ENCODE measurements around the gene TTC36. TPM values are rescaled to one million over a fixed set of nuclear protein-coding genes. Genes with fewer than 3 reads are reported as not detected.

Gene TTC36, protein sequence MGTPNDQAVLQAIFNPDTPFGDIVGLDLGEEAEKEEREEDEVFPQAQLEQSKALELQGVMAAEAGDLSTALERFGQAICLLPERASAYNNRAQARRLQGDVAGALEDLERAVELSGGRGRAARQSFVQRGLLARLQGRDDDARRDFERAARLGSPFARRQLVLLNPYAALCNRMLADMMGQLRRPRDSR
- 1.1 and 1.7 TPM in 2 replicates for total RNA-seq

DNA sequence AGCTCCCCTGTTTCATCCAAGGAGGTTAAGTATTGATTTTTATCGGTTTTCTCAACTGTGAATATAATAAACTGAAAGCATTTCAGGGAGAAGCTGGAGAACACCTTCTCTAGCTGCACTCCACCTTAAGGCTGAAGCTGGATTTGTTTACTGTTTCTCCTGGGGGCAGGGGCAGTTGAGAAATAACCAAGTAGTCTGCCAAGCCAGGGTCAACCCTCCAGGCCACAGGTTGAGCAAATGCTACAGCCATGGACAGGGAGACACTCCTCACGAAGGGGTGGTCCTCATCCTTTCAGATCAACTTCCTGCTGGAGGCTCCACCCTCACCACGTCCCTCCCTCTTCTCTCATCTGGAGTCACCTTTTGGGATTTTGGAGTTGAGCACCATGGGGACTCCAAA lies at the start of gene TTC36:
TTC36 (plus strand) TSS at position 366 of the 400 bp plus-strand sequence; CDS start at position 387, 21 bp downstream.

DNA sequence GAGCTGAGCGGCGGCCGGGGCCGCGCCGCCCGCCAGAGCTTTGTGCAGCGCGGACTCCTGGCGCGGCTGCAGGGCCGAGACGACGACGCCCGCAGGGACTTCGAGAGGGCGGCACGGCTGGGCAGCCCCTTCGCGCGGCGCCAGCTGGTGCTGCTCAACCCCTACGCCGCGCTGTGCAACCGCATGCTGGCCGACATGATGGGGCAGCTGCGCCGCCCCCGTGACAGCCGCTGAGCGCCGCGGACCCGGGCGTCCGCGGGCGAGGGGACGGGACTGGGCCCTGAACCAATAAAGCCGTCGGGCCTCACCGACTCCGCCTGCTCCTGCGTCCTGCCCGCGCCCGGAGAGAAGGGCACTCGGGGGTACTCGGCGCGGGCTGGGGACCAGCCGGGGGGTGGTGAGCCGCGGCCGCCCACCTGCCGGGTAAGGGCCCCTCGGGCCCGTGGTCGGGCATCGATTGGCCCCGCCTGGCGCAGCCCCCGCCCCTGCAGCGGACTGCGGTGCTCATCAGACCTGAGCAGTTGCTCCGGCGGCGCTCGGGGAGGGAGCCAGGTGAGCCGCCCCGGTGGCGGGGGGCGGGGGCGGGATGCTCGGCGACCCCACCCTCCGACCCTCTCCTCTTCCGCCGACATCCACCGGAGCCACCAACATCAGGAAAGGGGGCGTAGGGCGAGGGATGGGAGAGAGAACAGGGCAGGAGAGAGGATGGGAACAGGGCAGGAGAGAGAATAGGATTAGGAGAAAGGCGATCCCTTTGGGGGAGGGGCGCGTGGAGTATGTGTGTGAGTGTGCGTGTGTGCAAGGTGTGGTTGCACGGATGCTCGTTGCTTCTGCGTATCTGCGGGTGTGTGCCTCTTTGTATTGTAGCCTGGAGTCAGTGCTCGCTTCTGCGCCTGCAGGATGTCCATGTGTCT lies 3.7 kb downstream of the TTC36 start, which contains the start of gene TMEM25:
TMEM25 (plus strand) TSS at position 510 of the 914 bp plus-strand sequence. CDS start 610 bp downstream, outside the sequence.

DNA sequence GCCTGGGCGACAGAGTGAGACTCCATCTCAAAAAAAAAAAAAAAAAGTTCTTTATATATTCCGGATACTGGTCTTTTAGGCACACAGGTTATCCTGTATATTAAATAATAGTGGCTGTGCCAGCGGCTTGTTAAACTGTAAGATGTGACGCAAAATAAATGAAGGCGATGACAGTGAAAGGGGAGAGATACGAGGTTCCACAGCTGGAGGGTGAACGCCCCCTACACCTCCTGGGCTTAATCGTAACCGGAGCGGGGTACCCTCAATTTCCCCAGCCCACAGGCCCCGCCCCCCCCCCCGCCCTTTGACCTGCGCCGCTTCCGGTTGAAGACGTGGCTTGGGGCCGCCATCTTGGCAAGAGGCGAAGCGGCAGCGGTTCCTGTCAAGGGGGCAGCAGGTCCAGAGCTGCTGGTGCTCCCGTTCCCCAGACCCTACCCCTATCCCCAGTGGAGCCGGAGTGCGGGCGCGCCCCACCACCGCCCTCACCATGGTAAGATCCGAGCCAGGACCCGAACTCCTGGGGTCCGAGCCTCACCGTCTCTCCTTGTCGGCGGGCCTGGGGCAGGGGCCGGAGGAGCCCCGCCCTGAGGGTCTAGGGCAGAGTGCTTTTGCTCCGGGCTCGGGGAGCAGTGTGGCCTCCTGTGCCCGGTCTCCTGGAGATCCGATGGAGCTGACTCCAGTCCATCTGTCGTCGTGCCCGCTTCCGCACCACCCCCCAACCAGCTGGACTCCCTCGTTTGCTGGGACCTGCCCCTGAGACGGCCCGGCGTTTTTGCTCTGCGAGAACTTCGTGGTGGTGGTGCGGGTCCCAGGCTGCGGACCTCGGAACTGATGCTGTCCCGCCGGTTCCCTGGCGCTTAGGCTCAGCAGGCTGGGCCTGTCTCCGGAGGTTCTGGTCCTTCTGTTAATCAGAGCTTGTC lies 45.0 kb downstream of the TTC36 start, which contains the start of gene ARCN1:
ARCN1 (plus strand) TSS at position 349 of the 920 bp plus-strand sequence; CDS start at position 488, 139 bp downstream.

Other genes with a start within 250 kb of the TTC36 start
- gene CD3E, start 222.7 kb upstream of the TTC36 start, total RNA-seq, result not detected in 2 replicates
- not detected in 2 replicates for gene CD3D, start 184.8 kb upstream of the TTC36 start, total RNA-seq
- gene CD3G, start 183.1 kb upstream of the TTC36 start, total RNA-seq, result not detected in 2 replicates
- gene UBE4A, start 167.9 kb upstream of the TTC36 start, total RNA-seq, result 22.6 and 23.1 TPM in 2 replicates
- 40.5 and 54.1 TPM in 2 replicates for gene ATP5MG, start 125.9 kb upstream of the TTC36 start, total RNA-seq
- 15.2 and 17.1 TPM in 2 replicates for gene KMT2A, start 91.0 kb upstream of the TTC36 start, total RNA-seq
- gene TMEM25, start 3.7 kb downstream of the TTC36 start, total RNA-seq, result 38.3 and 46.9 TPM in 2 replicates
- 20.0 and 21.2 TPM in 2 replicates for gene IFT46, start 38.5 kb downstream of the TTC36 start, total RNA-seq
- gene ARCN1, start 44.9 kb downstream of the TTC36 start, total RNA-seq, result 71.8 and 92.5 TPM in 2 replicates
- gene PHLDB1, start 80.1 kb downstream of the TTC36 start, total RNA-seq, result 10.2 and 18.3 TPM in 2 replicates
- gene TREH, start 152.2 kb downstream of the TTC36 start, total RNA-seq, result not detected in 2 replicates